Calu3 (cell line): ENCODE results near the gene SLC30A4. TPM values are rescaled to one million over a fixed set of nuclear protein-coding genes. Genes with fewer than 3 reads are reported as not detected.

Experiments used
- BruUV-seq: library from RNA; stranded (reverse); fragments of 400-500 nt; replicated peaks from 2 replicates; lab custom pipeline; 2021; lab: Mats Ljungman, UMichigan
- CTCF ChIA-PET: fragments of 300-600 bp; sonication (Branson Sonifier 250); formaldehyde crosslinking; loops from one replicate; lab custom pipeline; 2022; ENCODE audit warnings: antibody characterized with exemption; lab: Charles Lee
- DNase-seq: peaks from one replicate; pipeline ENCODE4 v3.0.0; 2022
- H3K27ac Mint-ChIP-seq: one replicate; pipeline ENCODE4 v1.8.0; 2022; ENCODE audit warnings: mixed read lengths; ENCODE audit not compliant: unreplicated experiment
- H3K27me3 Mint-ChIP-seq: one replicate; pipeline ENCODE4 v1.8.0; 2022; ENCODE audit warnings: mixed read lengths; ENCODE audit not compliant: unreplicated experiment
- H3K36me3 Mint-ChIP-seq: one replicate; pipeline ENCODE4 v1.8.0; 2022; ENCODE audit warnings: mild to moderate bottlenecking, moderate library complexity, mixed read lengths; ENCODE audit not compliant: insufficient read depth, unreplicated experiment
- H3K4me1 Mint-ChIP-seq: one replicate; pipeline ENCODE4 v1.8.0; 2022; ENCODE audit warnings: mild to moderate bottlenecking, low read depth, mixed read lengths; ENCODE audit not compliant: unreplicated experiment
- H3K4me3 Mint-ChIP-seq: one replicate; pipeline ENCODE4 v1.8.0; 2022; ENCODE audit warnings: mild to moderate bottlenecking, low read depth, moderate library complexity, mixed read lengths; ENCODE audit not compliant: unreplicated experiment
- H3K9me3 Mint-ChIP-seq: one replicate; pipeline ENCODE4 v1.8.0; 2022; ENCODE audit warnings: low read depth, mixed read lengths; ENCODE audit not compliant: unreplicated experiment
- CTCF ChIP-seq: fragments of 200-600 bp; IDR thresholded peaks from one replicate; pipeline ENCODE4 v1.8.0; 2022; ENCODE audit warnings: antibody characterized with exemption; ENCODE audit not compliant: unreplicated experiment
- intact Hi-C: fragments of 100-400 bp; cut with micrococcal nuclease; formaldehyde crosslinking; loops from one replicate; pipeline ENCODE4 v1.10.0; 2022; ENCODE audit not compliant: unreplicated experiment
- total RNA-seq: library from RNA; stranded (reverse); gene quantifications from 2 replicates; pipeline ENCODE4 v1.2.3, GENCODE V29; 2022

Gene SLC30A4
- total RNA-seq, 1 experiment from 2014 or later: 2.3 TPM

DNA sequence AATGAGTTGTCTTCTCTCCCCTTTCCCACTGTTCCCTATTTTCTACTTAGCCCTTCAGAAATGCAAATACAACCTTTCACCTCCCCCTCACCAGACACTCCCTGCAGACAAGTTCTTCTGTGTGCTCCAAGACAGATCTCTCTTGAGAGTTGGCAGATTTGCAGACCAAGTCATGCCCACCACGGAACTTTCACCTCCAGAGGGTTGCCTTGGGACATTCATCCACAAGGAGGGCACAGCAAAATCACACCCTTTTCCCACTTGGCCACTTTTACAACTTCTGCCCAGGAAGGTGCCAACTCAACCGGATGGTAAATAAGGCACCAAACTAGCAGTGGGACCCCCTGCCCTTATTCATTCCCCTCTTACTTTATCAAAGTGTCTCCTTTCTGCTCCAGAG is 53.5 kb downstream of the SLC30A4 start:
- Mint-ChIP-seq H3K4me3 (no peak overlapping the region), H3K27ac (no peak overlapping the region), H3K4me1 (peaks cover 7% of the 10 kb centered on the region), H3K9me3 (peaks cover 4% of the 10 kb centered on the region), H3K27me3 (no peaks in the 10 kb centered on the region), H3K36me3 (peaks cover 30% of the 10 kb centered on the region)
- CTCF ChIA-PET: no interaction called here
- no TSS peak for BruUV-seq
- TF ChIP-seq CTCF: no peak
- intact Hi-C loops: no loop called here
- no peak for DNase-seq

- CTCF ChIA-PET: no interaction called here
- no peak overlapping the region for H3K4me3 Mint-ChIP-seq
- intact Hi-C loops: no loop called here
Observed at GRCh38 chr15:45468294-45468693, 54.3 kb downstream of the SLC30A4 start.

DNA sequence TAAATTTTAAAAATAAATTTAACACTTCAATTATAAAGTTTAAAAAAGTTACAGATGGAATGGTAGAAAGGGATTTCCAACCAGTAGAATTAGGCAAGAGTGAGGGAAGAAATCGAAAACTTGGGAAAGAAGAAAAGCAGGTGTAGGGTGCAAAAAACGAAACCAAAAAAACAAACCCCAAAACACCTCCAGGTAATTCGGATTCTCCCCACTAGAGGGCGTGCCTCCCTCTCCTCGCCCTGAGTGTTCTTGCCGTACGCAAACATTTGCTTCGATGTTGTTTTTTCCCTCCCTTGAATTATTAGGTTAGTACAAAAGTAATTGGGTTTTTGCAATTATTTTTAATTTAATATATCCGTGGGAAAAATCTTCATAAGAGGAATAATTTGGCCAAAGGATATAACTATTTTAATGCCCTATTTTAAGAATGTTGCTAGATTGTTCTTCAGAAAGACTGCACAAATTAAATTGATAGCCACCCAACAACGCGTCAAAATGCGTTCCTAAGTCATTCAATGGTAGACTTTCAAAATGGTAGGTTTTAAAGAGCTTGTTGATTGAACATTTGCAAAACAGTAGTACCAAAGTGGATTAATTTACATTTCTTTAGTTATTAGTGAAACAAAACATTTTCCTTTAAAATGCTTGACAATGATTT is 63.7 kb downstream of the SLC30A4 start:
- peaks cover 41% of the 10 kb centered on the region for H3K4me1 Mint-ChIP-seq
- CTCF ChIA-PET: interaction anchor here (0.7 to 1.6 kb wide), 4 partner anchors 28 to 296 kb away, joined by 3 read pairs; no protein-coding TSS in a partner anchor
- peaks cover 32% of the 10 kb centered on the region for H3K36me3 Mint-ChIP-seq
- H3K27ac Mint-ChIP-seq: no peak overlapping the region
- H3K27me3 Mint-ChIP-seq: no peaks in the 10 kb centered on the region
- DNase-seq: peak; percentile 79
- no TSS peak for BruUV-seq
- H3K9me3 Mint-ChIP-seq: peaks cover 2% of the 10 kb centered on the region
- intact Hi-C loops: loop anchor here (1.0 kb wide), 1 partner anchor 155 kb away; no protein-coding TSS in a partner anchor
- peak overlapping the region; percentile 54 for H3K4me3 Mint-ChIP-seq
- peak; percentile 53 for TF ChIP-seq CTCF

More at GRCh38 chr15:45468294-45468693, 54.3 kb downstream of the SLC30A4 start:
- peaks cover 4% of the 10 kb centered on the region for H3K9me3 Mint-ChIP-seq
- H3K4me1 Mint-ChIP-seq: peaks cover 7% of the 10 kb centered on the region
- TF ChIP-seq CTCF: no peak
- no peak for DNase-seq
- no TSS peak for BruUV-seq
- no peaks in the 10 kb centered on the region for H3K27me3 Mint-ChIP-seq
- no peak overlapping the region for H3K27ac Mint-ChIP-seq
- H3K36me3 Mint-ChIP-seq: peaks cover 31% of the 10 kb centered on the region

- intact Hi-C loops: loop anchor here (1.0 kb wide), 3 partner anchors 9 to 156 kb away; no protein-coding TSS in a partner anchor
- peak overlapping the region; percentile 69 for H3K27ac Mint-ChIP-seq
- H3K36me3 Mint-ChIP-seq: peaks cover 32% of the 10 kb centered on the region
- peaks cover 47% of the 10 kb centered on the region for H3K4me1 Mint-ChIP-seq
- CTCF ChIA-PET: interaction anchor here (1.0 to 1.3 kb wide), 7 partner anchors 10 to 295 kb away, joined by 3 to 10 read pairs (median 5); no protein-coding TSS in a partner anchor
- peaks cover 2% of the 10 kb centered on the region for H3K9me3 Mint-ChIP-seq
- BruUV-seq: no TSS peak
- H3K27me3 Mint-ChIP-seq: no peaks in the 10 kb centered on the region
- peak overlapping the region; percentile 54 for H3K4me3 Mint-ChIP-seq
- peak; percentile 81 for DNase-seq
- TF ChIP-seq CTCF: peak; percentile 55
Observed at GRCh38 chr15:45457641-45458539, 64.7 kb downstream of the SLC30A4 start.
